NCI-H226 (cell line): ENCODE results near the gene HOXA9.

Experiments used
- DNase-seq: peaks from one replicate; pipeline ENCODE4 v3.0.0-alpha.2; 2015

The HOXA9 gene

GRCh38 chr7:27200761-27201579, 35.6 kb upstream of the HOXA9 start:
- peak; percentile 33 for DNase-seq

- peak; percentile 78 for DNase-seq
Measured at GRCh38 chr7:27199849-27200760, 34.8 kb upstream of the HOXA9 start, which contains the start of gene HOXA13. Gene HOXA13, minus strand, starts transcription at chr7:27200091. Its CDS starts 14 bp downstream, at chr7:27200077.

GRCh38 chr7:27198871-27199801, 33.8 kb upstream of the HOXA9 start:
- DNase-seq: no peak

- DNase-seq: no peak
Measured at GRCh38 chr7:27198138-27198841, 33.0 kb upstream of the HOXA9 start.

- no peak for DNase-seq
Measured at GRCh38 chr7:27197137-27198042, 32.1 kb upstream of the HOXA9 start.

GRCh38 chr7:27196287-27196767, 31.0 kb upstream of the HOXA9 start:
- no peak for DNase-seq

GRCh38 chr7:27194686-27195379, 29.5 kb upstream of the HOXA9 start:
- no peak for DNase-seq

GRCh38 chr7:27194002-27194352, 28.6 kb upstream of the HOXA9 start:
- DNase-seq: no peak

- DNase-seq: no peak
Measured at GRCh38 chr7:27193335-27194001, 28.1 kb upstream of the HOXA9 start.

GRCh38 chr7:27192546-27193334, 27.4 kb upstream of the HOXA9 start:
- no peak for DNase-seq

- no peak for DNase-seq
Measured at GRCh38 chr7:27191833-27192545, 26.7 kb upstream of the HOXA9 start.

- DNase-seq: no peak
Measured at GRCh38 chr7:27191161-27191731, 25.9 kb upstream of the HOXA9 start.

GRCh38 chr7:27189997-27190748, 24.8 kb upstream of the HOXA9 start:
- DNase-seq: no peak

- no peak for DNase-seq
Measured at GRCh38 chr7:27189295-27189996, 24.1 kb upstream of the HOXA9 start.

GRCh38 chr7:27188386-27189294, 23.3 kb upstream of the HOXA9 start:
- DNase-seq: no peak
